Measurements from ENCODE around the gene MAP2K3.

MAP2K3 gene

GRCh38 chr17:21284319-21285163 is at the start of gene MAP2K3:
Gene MAP2K3 (plus strand): TSS chr17:21284711. CDS start chr17:21284921, 210 bp downstream.
- DNase-seq (ENCODE audit: low read depth in 2 of 2), result peak; percentile 95 to 96

- DNase-seq (ENCODE audit: low read depth in 2 of 2), result peak in 1 of 2 donors; percentile 27
These were observed 48.6 kb upstream of the MAP2K3 start for GRCh38 chr17:21235921-21236320.

- DNase-seq (ENCODE audit: low read depth in 2 of 2), result no peak
These were observed 44.7 kb upstream of the MAP2K3 start for GRCh38 chr17:21239680-21240368.

GRCh38 chr17:21240369-21241055 is 44.0 kb upstream of the MAP2K3 start:
- no peak for DNase-seq (ENCODE audit: low read depth in 2 of 2)

- DNase-seq (ENCODE audit: low read depth in 2 of 2), result no peak
These were observed 42.9 kb upstream of the MAP2K3 start for GRCh38 chr17:21241564-21241963.

- no peak for DNase-seq (ENCODE audit: low read depth in 2 of 2)
These were observed 42.3 kb upstream of the MAP2K3 start for GRCh38 chr17:21242026-21242697.

- DNase-seq (ENCODE audit: low read depth in 2 of 2), result no peak
These were observed 41.6 kb upstream of the MAP2K3 start for GRCh38 chr17:21242780-21243515.

- no peak for DNase-seq (ENCODE audit: low read depth in 2 of 2)
These were observed 40.8 kb upstream of the MAP2K3 start for GRCh38 chr17:21243516-21244303.

- no peak for DNase-seq (ENCODE audit: low read depth in 2 of 2)
These were observed 38.8 kb upstream of the MAP2K3 start for GRCh38 chr17:21245639-21246084.

- DNase-seq (ENCODE audit: low read depth in 2 of 2), result no peak
These were observed 37.8 kb upstream of the MAP2K3 start for GRCh38 chr17:21246698-21247097.

GRCh38 chr17:21247552-21248258 is 36.8 kb upstream of the MAP2K3 start:
- DNase-seq (ENCODE audit: low read depth in 2 of 2), result no peak

GRCh38 chr17:21248500-21248899 is 36.0 kb upstream of the MAP2K3 start:
- DNase-seq (ENCODE audit: low read depth in 2 of 2), result no peak

- no peak for DNase-seq (ENCODE audit: low read depth in 2 of 2)
These were observed 35.3 kb upstream of the MAP2K3 start for GRCh38 chr17:21249086-21249795.

GRCh38 chr17:21249920-21250703 is 34.4 kb upstream of the MAP2K3 start:
- no peak for DNase-seq (ENCODE audit: low read depth in 2 of 2)

- DNase-seq (ENCODE audit: low read depth in 2 of 2), result no peak
These were observed 33.7 kb upstream of the MAP2K3 start for GRCh38 chr17:21250854-21251253.

GRCh38 chr17:21251337-21252010 is 33.0 kb upstream of the MAP2K3 start:
- no peak for DNase-seq (ENCODE audit: low read depth in 2 of 2)

GRCh38 chr17:21252289-21252795 is 32.2 kb upstream of the MAP2K3 start:
- DNase-seq (ENCODE audit: low read depth in 2 of 2), result no peak
